ENCODE data around the gene CNOT11.

Gene CNOT11

DNA sequence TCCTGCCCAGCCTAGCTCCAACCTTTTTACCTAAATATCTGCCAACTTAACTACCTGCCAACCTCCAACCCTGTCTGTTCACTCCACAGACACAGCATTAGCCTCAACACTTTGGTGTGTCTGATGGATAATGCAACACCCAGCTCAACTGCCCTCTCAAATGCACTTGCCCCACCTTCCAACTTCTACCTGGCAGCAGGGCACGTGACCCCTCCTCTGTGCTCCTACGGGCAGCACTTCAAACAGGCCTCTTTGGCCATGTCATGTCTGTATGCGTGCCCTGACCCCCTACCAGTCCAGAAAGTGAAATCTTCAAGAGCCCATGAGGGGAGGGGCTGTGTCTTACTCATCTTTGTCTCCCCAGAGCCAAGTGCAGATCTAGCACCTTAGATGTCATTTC lies 30.3 kb downstream of the CNOT11 start:
- no peak for DNase-seq (ENCODE audit: low spot score)
- no peak for TF ChIP-seq CTCF (IDR thresholded peaks at IDR 0.05; ENCODE audit: borderline replicate concordance, control extremely low read depth, extremely low read depth, insufficient read depth, missing control alignments)
- in situ Hi-C loops (cut with MboI; ENCODE audit: low sequenced_read_pairs, unreplicated experiment) = no loop called here

- TF ChIP-seq CTCF (IDR thresholded peaks at IDR 0.05; ENCODE audit: borderline replicate concordance, control extremely low read depth, extremely low read depth, insufficient read depth, missing control alignments) = no peak
- DNase-seq (ENCODE audit: low spot score) = no peak
- in situ Hi-C loops (cut with MboI; ENCODE audit: low sequenced_read_pairs, unreplicated experiment) = no loop called here
Observed at GRCh38 chr2:101286684-101287083, 34.0 kb downstream of the CNOT11 start.

- in situ Hi-C loops (cut with MboI; ENCODE audit: low sequenced_read_pairs, unreplicated experiment) = no loop called here
- DNase-seq (ENCODE audit: low spot score) = no peak
- TF ChIP-seq CTCF (IDR thresholded peaks at IDR 0.05; ENCODE audit: borderline replicate concordance, control extremely low read depth, extremely low read depth, insufficient read depth, missing control alignments) = no peak
Observed at GRCh38 chr2:101287303-101287702, 34.6 kb downstream of the CNOT11 start.

DNA sequence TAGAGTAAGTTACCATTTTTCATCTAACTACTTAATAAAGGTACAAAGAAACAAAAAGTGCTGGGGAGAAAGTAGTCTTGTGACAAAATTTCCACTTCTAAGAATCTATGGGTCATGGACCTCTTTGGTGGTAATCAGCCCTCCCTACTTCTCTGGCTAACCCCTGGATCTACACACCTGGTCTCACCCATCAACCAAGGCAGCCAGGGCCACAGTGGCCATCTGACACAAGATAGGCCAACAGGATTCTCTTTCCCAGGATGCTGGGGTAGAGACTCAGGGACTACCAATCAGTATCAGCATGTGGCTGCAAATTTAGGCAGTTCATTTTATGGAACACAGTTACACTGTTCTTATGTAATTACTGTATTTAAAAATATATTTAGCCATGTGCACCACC lies 38.0 kb downstream of the CNOT11 start:
- no peak for TF ChIP-seq CTCF (IDR thresholded peaks at IDR 0.05; ENCODE audit: borderline replicate concordance, control extremely low read depth, extremely low read depth, insufficient read depth, missing control alignments)

GRCh38 chr2:101291973-101292372 lies 39.3 kb downstream of the CNOT11 start:
- DNase-seq (ENCODE audit: low spot score) = no peak
- in situ Hi-C loops (cut with MboI; ENCODE audit: low sequenced_read_pairs, unreplicated experiment) = no loop called here
- no peak for TF ChIP-seq CTCF (IDR thresholded peaks at IDR 0.05; ENCODE audit: borderline replicate concordance, control extremely low read depth, extremely low read depth, insufficient read depth, missing control alignments)

More for the DNA sequence above, 38.0 kb downstream of the CNOT11 start:
- in situ Hi-C loops (cut with MboI; ENCODE audit: low sequenced_read_pairs, unreplicated experiment) = no loop called here
- DNase-seq (ENCODE audit: low spot score) = no peak

- in situ Hi-C loops (cut with MboI; ENCODE audit: low sequenced_read_pairs, unreplicated experiment) = no loop called here
- TF ChIP-seq CTCF (IDR thresholded peaks at IDR 0.05; ENCODE audit: borderline replicate concordance, control extremely low read depth, extremely low read depth, insufficient read depth, missing control alignments) = no peak
- DNase-seq (ENCODE audit: low spot score) = no peak
Observed at GRCh38 chr2:101293544-101293943, 40.9 kb downstream of the CNOT11 start.

DNA sequence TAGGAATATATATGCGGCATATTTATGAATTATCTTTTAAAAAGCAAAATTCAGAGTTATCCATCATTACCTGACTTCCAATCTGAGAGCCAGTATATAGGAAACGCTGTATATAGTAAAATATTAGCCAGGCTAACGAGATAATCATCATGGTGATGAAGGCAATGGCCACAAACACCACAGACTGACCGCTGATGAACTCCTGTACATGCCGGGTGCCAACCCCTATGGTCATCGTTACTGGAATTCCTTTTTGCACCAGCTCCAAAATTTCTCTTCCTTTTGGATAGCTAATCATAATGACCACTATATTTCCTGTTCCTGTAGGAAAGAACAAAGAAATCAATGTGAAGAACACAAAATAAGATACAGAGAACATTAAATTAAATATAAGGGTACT lies 42.2 kb downstream of the CNOT11 start:
- in situ Hi-C loops (cut with MboI; ENCODE audit: low sequenced_read_pairs, unreplicated experiment) = no loop called here
- TF ChIP-seq CTCF (IDR thresholded peaks at IDR 0.05; ENCODE audit: borderline replicate concordance, control extremely low read depth, extremely low read depth, insufficient read depth, missing control alignments) = no peak

More for the DNA sequence above, 42.2 kb downstream of the CNOT11 start:
- DNase-seq (ENCODE audit: low spot score) = no peak
